ENCODE results near the gene MAN1A1.
A peak's percentile ranks its signal among the peaks of the same experiment; 100 is the strongest.
"Not testable (repeated sequence)": the region's sequence is repeated elsewhere in the genome, so short reads cannot be mapped to it uniquely, and the experiment has no call there.

MAN1A1 gene

DNA sequence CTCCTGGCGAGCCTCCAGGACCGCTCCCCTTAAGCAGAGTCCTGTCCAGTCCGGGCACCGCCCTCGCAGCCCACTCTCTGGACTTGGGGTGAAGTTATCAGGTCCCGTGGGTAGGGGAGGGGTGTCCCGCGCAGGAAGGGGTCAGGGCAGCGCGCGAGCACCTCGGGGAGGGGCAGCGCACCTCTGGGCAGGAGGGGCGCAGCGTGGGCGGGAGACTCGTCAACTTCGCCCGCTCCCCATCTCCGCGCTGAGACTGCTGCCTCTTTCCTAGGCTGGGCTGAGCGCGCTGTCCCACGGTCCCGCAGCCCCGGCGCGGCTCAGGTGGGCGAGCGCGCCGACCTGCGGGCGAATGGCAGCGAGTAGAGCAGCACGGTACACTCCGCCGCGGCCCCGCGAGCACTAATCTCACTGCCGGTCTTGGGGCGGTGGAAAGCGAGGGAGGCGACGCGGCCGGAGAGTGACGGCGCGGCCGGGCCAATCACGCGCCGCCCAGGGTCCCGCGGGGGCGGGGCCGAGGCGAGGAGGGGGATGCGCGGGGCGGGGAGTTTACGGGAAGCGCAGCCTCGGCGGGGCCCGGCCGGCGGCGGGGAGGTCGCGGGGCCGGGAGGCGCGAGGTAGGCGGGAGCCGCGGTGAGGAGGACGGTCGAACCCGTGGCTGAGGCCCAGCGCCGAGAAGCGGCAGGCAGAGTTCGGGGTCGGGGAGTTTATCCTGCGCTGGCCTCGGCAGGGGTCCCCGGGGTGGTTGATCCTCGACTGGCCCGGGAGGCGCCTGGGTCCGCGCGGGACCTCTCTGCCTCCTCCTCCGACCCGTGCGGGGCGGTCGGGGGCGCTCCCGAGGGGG is at the start of gene MAN1A1:
Gene MAN1A1, minus strand, starts transcription at position 401 of the 841 bp plus-strand sequence. CDS start 696 bp downstream, outside the sequence.
- peak; percentile 94 for DNase-seq

DNA sequence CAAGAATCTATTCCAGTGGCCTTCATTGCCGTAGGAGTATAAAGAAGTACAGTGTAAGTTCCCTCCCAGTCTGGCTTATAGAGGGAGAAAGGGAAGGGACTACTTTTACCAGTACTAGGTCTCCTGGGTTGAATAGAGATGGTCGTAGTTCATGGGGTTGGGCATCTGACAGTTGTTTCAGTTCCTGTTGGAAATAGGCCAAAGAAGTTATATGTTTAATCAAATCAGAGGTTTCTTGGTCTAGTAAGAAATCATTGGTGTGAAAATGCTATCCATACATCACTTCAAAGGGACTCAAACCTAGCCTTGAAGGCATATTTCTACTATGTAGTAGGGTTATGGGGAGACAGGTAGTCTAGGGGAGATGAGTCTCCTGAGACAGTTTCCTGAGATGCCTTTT is 45.6 kb upstream of the MAN1A1 start:
- DNase-seq: no peak

- DNase-seq: no peak
Observed at GRCh38 chr6:119390247-119390793, 40.8 kb upstream of the MAN1A1 start.

GRCh38 chr6:119385994-119386393 is 36.4 kb upstream of the MAN1A1 start:
- no peak for DNase-seq

DNA sequence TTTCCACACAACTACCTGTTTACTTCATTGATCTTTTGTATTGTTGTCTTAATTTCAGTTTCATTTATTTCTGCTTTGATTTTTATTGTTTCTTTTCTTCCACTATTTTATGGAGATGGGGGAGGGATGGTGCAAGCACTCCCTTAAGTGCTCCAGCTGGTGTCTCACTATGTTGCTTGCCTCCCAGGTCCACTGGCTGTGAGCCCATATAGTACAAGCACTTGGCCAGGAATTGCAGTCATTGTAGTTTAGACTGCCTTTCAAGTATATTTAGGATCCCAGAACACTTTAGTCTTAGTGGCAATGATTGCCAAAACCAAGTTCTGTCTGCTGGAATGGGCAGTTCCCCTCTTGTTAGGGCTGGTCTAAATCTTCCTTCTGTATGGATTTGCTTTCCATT is 34.9 kb upstream of the MAN1A1 start:
- DNase-seq: no peak

GRCh38 chr6:119379809-119380208 is 30.2 kb upstream of the MAN1A1 start:
- DNase-seq: no peak

DNA sequence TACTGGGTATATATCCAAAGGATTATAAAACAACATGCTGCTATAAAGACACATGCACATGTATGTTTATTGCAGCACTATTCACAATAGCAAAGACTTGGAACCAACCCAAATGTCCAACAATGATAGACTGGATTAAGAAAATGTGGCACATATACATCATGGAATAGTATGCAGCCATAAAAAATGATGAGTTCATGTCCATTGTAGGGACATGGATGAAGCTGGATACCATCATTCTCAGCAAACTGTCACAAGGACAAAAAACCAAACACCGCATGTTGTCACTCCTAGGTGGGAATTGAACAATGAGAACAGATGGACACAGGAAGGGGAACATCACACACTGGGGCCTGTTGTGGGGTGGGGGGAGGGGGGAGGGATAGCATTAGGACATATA is 27.5 kb upstream of the MAN1A1 start:
- not testable (repeated sequence) for DNase-seq

DNA sequence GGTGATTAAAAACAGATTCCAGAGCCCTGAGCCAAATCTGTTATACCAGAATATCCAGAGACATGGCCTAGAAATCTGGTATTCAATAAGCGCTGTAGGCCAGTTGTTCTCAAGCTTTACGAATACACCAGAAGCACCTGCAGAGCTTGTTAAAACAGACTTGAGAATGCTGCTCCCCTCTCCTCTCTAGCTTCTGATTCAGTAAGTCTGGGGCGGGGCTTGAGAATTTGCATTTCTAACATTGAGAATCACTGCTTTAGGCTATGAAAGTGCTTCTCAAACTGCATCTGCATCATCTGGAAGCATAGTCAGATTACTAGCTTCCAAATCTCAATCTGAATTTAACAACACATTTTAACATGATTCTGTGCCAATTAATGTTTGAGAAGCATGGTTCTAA is 20.5 kb upstream of the MAN1A1 start:
- no peak for DNase-seq

DNA sequence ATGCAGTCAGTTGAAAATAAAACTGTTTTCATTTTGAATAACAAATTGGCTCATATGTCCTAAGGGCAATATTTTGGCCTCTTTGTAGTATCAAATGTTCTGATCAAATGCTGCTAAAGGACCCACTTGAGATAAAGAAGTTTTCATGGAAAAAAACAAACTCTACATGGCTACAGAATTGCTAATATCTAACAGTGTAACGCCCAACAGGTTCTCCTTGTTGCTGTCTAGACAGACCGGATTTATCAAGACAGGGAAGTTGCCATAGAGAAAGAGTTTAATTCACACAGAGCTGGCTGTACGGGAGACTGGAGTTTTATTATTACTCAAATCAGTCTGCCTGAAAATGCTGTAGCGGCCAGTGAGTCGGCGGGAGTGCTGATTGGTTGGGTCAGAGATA is 19.4 kb upstream of the MAN1A1 start:
- no peak for DNase-seq

DNA sequence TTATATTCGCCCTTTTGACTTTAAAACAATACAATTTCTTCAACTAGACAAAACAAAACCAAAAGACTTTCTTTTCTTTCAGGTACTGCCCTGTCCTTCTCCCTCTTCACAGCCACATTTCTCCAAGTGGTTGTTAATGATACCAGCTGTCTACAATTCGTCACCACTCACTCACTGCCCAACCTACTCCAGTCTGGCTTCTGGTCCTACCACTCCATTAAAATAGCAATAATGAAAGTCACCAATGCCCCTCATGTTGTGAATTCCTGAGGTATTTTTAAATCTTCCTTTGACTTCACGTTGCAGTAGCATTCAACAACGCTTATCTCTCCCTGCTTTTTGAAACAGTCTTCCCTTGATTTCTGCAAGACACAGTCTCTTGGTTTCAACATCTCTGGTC is 11.6 kb upstream of the MAN1A1 start:
- DNase-seq: no peak

GRCh38 chr6:119360262-119360915 is 10.8 kb upstream of the MAN1A1 start:
- no peak for DNase-seq

- DNase-seq: no peak
Observed at GRCh38 chr6:119355890-119356289, 6.3 kb upstream of the MAN1A1 start.

- DNase-seq: no peak
Observed at GRCh38 chr6:119355157-119355556, 5.6 kb upstream of the MAN1A1 start.

GRCh38 chr6:119353696-119354095 is 4.1 kb upstream of the MAN1A1 start:
- DNase-seq: no peak

DNA sequence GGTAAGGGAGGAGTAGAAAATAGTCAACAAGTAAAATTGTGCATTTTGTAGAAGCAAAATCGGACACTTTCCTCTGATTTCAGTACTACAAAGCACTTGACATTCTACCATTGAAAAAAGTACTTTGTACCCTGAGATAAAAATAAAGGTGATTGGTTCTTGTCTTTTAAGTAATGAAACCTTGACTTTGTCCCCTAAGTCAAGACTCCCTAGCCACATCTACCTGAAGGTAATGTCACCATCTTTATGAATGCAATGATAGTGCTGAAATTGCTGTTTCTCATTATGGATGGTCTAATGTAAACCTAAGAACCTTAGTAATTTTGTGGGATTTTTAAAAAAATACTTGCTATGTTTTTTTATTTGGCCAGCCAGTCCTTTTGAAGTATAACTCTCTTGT is 2.4 kb upstream of the MAN1A1 start:
- no peak for DNase-seq

DNA sequence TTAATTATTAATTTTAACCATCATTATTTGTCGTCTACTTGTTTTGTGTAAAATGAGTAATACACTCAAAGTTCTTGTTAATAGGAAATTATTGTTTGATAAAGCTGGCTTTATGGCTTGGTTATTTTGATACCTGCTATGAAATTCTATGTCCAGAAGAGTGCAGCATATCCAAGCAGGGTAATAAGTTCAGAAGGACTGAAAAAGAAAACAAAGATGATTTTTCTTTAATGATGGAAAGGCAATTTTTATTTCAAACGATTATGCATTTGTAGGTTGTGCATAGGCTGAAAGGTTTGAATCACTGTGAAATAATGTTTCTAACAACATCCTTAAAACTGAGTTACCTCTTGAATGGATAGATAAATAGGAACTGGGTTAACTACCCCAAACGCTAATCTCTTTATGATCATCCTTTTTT is 1.4 kb upstream of the MAN1A1 start:
- DNase-seq: peak; percentile 49

- DNase-seq: peak; percentile 49
Observed at GRCh38 chr6:119350202-119350951, 816 bp upstream of the MAN1A1 start.

DNA sequence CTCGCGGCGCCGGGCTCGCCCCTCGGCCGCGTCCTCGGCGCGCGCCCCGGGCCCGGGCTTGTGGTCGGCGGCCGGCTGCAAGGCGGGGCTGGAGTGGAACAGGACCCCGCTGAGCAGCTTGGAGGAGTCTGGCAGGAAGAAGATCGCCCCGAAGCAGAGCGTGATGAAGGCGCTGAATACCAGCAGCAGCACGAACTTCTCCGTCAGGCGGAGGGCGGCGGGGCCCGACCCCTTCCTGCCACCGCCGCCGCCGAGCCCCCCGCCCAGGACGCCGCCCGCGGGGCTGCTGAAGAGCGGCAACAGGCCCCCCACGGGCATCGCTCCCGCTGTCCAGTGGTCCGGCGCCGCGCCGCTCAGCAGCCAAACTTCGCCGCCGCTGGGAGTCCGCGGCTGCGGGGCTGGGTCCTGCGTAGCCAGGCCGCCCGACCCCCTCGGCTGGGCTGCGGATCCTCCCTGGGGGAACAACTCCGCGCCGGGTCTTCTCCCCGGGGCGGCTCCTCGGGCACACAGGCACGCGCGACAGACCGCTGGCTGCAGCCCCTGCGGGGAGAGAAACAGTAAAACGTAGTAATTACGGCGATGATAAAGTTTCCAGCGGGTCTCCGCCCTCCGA is 707 bp downstream of the MAN1A1 start:
- DNase-seq: no peak

DNA sequence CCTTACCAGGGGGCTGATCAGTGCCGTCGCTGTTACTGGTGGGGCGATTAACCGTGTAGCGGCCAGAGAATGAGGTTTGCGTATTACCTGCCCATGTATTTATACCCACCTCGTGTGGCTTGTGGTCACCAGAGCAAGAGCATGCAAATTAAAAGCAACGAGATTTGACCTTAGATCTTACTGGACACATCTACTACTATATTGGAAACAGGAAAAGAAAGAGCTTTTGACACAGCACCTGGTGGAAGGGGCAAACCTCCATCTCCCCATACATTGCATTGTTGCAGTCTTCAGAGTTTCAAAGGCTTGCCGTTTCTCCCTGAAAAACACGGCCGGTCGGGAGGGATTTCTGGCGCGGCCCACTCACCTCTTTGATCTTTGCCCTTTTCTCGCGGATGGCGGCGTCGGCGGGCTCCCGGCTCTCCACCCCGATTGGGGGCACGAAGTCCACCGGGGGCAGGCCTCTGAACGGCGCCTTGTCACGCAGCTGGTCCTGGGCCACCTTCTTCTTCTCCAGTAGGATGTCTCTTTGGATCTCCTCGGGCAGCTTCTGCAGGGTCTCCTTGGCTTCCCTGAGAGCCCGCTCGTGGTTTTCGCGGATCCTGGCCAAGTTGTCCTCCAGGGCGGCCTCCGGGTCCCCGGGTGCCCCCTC is 1.3 kb downstream of the MAN1A1 start:
- no peak for DNase-seq

- DNase-seq: no peak
Observed at GRCh38 chr6:119347466-119348095, 2.0 kb downstream of the MAN1A1 start.

DNA sequence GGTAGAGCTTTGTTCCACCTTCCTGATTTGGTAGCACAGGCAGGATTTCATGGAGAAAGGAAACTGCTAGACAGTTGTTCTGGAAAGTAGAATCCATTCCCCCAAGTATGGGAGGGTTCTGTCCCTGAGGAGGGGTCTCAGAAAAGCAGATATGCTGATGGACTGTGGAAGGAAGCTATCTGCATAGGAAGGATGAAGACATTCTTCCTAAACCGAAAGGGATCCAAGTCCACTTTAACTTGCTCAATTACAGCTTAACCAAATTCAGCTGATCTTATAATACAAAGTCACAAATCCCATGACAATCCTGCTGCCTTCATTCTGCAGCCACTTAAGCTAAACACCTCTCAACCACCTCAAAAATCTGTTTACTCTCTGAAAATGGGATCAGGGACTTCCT is 2.6 kb downstream of the MAN1A1 start:
- DNase-seq: no peak

DNA sequence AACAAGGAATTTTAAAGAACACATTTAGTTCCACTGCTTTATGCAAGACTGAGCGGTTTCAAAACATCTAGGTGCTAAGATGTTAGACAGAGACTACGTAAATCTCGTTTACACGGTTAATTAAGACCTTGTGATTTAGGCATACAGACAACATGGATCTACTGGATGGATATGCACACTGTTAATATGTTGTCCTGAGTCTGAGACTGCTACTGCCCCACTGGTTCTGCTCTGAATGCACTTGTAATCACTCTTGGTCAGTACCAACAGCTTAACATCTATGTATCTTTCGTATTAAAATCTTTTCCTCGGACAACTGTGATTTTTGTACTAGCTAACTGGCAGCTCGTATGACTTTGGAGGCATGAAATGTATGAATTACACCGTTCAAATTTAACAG is 3.1 kb downstream of the MAN1A1 start:
- no peak for DNase-seq
